Renal cortical epithelial cell (primary cell): ENCODE data around the gene GLIS1. TPM values are rescaled to one million over a fixed set of nuclear protein-coding genes. Genes with fewer than 3 reads are reported as not detected.

Source experiments
- DNase-seq: peaks from one replicate; pipeline ENCODE4 v3.0.0-alpha.2; 2011; ENCODE audit warnings: low read depth
- total RNA-seq: library from RNA; depleted of rRNA; stranded (reverse); fragments of >200 nt; gene quantifications from 2 replicates; pipeline ENCODE4 v1.2.3, GENCODE V29; 2014

Gene GLIS1
- total RNA-seq, 1 donor from 2014 or later = 0.60 TPM

- no peak for DNase-seq
These were observed 121.0 kb downstream of the GLIS1 start for GRCh38 chr1:53617851-53618499.

GRCh38 chr1:53617382-53617781, 121.6 kb downstream of the GLIS1 start:
- DNase-seq = no peak

- DNase-seq = no peak
These were observed 122.0 kb downstream of the GLIS1 start for GRCh38 chr1:53616927-53617326.

GRCh38 chr1:53616511-53616910, 122.5 kb downstream of the GLIS1 start:
- no peak for DNase-seq

- no peak for DNase-seq
These were observed 123.9 kb downstream of the GLIS1 start for GRCh38 chr1:53615101-53615500.

GRCh38 chr1:53614231-53615021, 124.5 kb downstream of the GLIS1 start:
- no peak for DNase-seq

- DNase-seq = no peak
These were observed 130.3 kb downstream of the GLIS1 start for GRCh38 chr1:53608676-53609075.

- DNase-seq = no peak
These were observed 130.9 kb downstream of the GLIS1 start for GRCh38 chr1:53608071-53608470.

GRCh38 chr1:53606651-53607051, 132.3 kb downstream of the GLIS1 start:
- no peak for DNase-seq

GRCh38 chr1:53606197-53606596, 132.8 kb downstream of the GLIS1 start:
- no peak for DNase-seq

GRCh38 chr1:53605181-53605580, 133.8 kb downstream of the GLIS1 start:
- no peak for DNase-seq

GRCh38 chr1:53604291-53604919, 134.6 kb downstream of the GLIS1 start:
- DNase-seq = peak; percentile 87

GRCh38 chr1:53603431-53603830, 135.5 kb downstream of the GLIS1 start:
- no peak for DNase-seq

- DNase-seq = no peak
These were observed 136.8 kb downstream of the GLIS1 start for GRCh38 chr1:53601867-53602775.

GRCh38 chr1:53601031-53601745, 137.8 kb downstream of the GLIS1 start:
- no peak for DNase-seq

GRCh38 chr1:53600561-53600960, 138.4 kb downstream of the GLIS1 start:
- no peak for DNase-seq

GRCh38 chr1:53600001-53600400, 139.0 kb downstream of the GLIS1 start:
- DNase-seq = no peak

GRCh38 chr1:53599481-53599880, 139.5 kb downstream of the GLIS1 start:
- DNase-seq = no peak

GRCh38 chr1:53598966-53599365, 140.0 kb downstream of the GLIS1 start:
- no peak for DNase-seq

- no peak for DNase-seq
These were observed 143.1 kb downstream of the GLIS1 start for GRCh38 chr1:53595906-53596305.
